ENCODE results near the gene MYH6. TPM values are rescaled to one million over a fixed set of nuclear protein-coding genes. Genes with fewer than 3 reads are reported as not detected.

MYH6 gene
- total RNA-seq, 2 donors from 2014 or later: 1.6 TPM; not detected in 1

- Histone ChIP-seq H3K27me3 (no peaks in the 10 kb centered on the region), H3K4me1 (no peaks in the 10 kb centered on the region), H3K36me3 (no peaks in the 10 kb centered on the region), H3K27ac (no peak within 1 kb of the TSS), H3K9me3 (no peaks in the 10 kb centered on the region), H3K4me3 (no peak within 1 kb of the TSS), H3K9ac (ENCODE audit: low read depth in 2 of 2, low read length in 2 of 2) (no peak within 1 kb of the TSS)
- intact Hi-C loops (cut with DNase I): no loop called here
- DNase-seq: no peak
- no peak for TF ChIP-seq CTCF (IDR thresholded peaks at IDR 0.05)
These were observed 31.4 kb downstream of the MYH6 start, which contains the start of gene CMTM5 for GRCh38 chr14:23376482-23377197. CMTM5 (plus strand) TSS chr14:23377046; CDS start chr14:23377252, 206 bp downstream.

DNA sequence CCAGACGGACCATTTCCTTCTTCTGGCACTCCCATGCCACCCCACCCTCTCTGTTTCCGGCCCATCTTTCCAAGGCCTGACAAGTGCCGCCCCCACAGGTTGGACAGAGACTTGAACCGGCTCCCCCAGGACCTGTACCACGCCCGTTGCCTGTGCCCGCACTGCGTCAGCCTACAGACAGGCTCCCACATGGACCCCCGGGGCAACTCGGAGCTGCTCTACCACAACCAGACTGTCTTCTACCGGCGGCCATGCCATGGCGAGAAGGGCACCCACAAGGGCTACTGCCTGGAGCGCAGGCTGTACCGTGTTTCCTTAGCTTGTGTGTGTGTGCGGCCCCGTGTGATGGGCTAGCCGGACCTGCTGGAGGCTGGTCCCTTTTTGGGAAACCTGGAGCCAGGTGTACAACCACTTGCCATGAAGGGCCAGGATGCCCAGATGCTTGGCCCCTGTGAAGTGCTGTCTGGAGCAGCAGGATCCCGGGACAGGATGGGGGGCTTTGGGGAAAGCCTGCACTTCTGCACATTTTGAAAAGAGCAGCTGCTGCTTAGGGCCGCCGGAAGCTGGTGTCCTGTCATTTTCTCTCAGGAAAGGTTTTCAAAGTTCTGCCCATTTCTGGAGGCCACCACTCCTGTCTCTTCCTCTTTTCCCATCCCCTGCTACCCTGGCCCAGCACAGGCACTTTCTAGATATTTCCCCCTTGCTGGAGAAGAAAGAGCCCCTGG is 32.4 kb downstream of the MYH6 start:
- intact Hi-C loops (cut with DNase I): no loop called here
- Histone ChIP-seq H3K36me3 (no peaks in the 10 kb centered on the region), H3K9ac (ENCODE audit: low read depth in 2 of 2, low read length in 2 of 2) (no peak overlapping the region), H3K9me3 (no peaks in the 10 kb centered on the region), H3K4me1 (no peaks in the 10 kb centered on the region), H3K27me3 (no peaks in the 10 kb centered on the region), H3K4me3 (no peak overlapping the region), H3K27ac (no peak overlapping the region)
- DNase-seq: no peak
- no peak for TF ChIP-seq CTCF (IDR thresholded peaks at IDR 0.05)

- H3K9ac ChIP-seq (ENCODE audit: low read depth in 2 of 2, low read length in 2 of 2): no peak overlapping the region
- no peak for DNase-seq
- H3K27ac ChIP-seq: no peak overlapping the region
These were observed 35.0 kb downstream of the MYH6 start for GRCh38 chr14:23373041-23373440.

GRCh38 chr14:23372509-23372908 is 35.6 kb downstream of the MYH6 start, which contains the start of gene IL25:
IL25 (plus strand) TSS chr14:23372809.
- no peak for TF ChIP-seq CTCF (IDR thresholded peaks at IDR 0.05)
- Histone ChIP-seq H3K9ac (ENCODE audit: low read depth in 2 of 2, low read length in 2 of 2) (no peak within 1 kb of the TSS), H3K4me1 (no peaks in the 10 kb centered on the region), H3K4me3 (no peak within 1 kb of the TSS), H3K36me3 (no peaks in the 10 kb centered on the region), H3K27ac (no peak within 1 kb of the TSS), H3K9me3 (no peaks in the 10 kb centered on the region), H3K27me3 (no peaks in the 10 kb centered on the region)
- intact Hi-C loops (cut with DNase I): no loop called here
- DNase-seq: no peak

More at GRCh38 chr14:23373041-23373440, 35.0 kb downstream of the MYH6 start:
- no peak for TF ChIP-seq CTCF (IDR thresholded peaks at IDR 0.05)
- Histone ChIP-seq H3K9me3 (no peaks in the 10 kb centered on the region), H3K4me3 (no peak overlapping the region), H3K36me3 (no peaks in the 10 kb centered on the region), H3K4me1 (no peaks in the 10 kb centered on the region), H3K27me3 (no peaks in the 10 kb centered on the region)
- intact Hi-C loops (cut with DNase I): no loop called here

- Histone ChIP-seq H3K36me3 (no peaks in the 10 kb centered on the region), H3K9me3 (no peaks in the 10 kb centered on the region), H3K4me1 (no peaks in the 10 kb centered on the region), H3K4me3 (no peak overlapping the region), H3K9ac (ENCODE audit: low read depth in 2 of 2, low read length in 2 of 2) (no peak overlapping the region), H3K27ac (no peak overlapping the region), H3K27me3 (no peaks in the 10 kb centered on the region)
- no peak for TF ChIP-seq CTCF (IDR thresholded peaks at IDR 0.05)
- DNase-seq: no peak
- intact Hi-C loops (cut with DNase I): no loop called here
These were observed 36.2 kb downstream of the MYH6 start for GRCh38 chr14:23371865-23372264.
